Activated CD4-positive, alpha-beta T cell treated with anti-CD3 and anti-CD28 coated beads, Interleukin-2, amount 10 ng/mL, durations not matched to agents 7 days and 5 days (primary cell): ENCODE data around the gene PSMA6. TPM values are rescaled to one million over a fixed set of nuclear protein-coding genes. Genes with fewer than 3 reads are reported as not detected.
"Not testable (repeated sequence)": the region's sequence is repeated elsewhere in the genome, so short reads cannot be mapped to it uniquely, and the experiment has no call there.

Experiments
- CTCF ChIA-PET: fragments of 350-600 bp; sonication (Branson Sonifier 250); formaldehyde crosslinking; loops from one replicate; lab custom pipeline; 2021; ENCODE audit warnings: antibody characterized with exemption; lab: Charles Lee
- POLR2A ChIA-PET: fragments of 350-600 bp; sonication (Branson Sonifier 250); formaldehyde crosslinking; loops from one replicate; lab custom pipeline; 2021; ENCODE audit warnings: antibody characterized with exemption; lab: Charles Lee
- DNase-seq: peaks from one replicate; pipeline ENCODE4 v3.0.0-alpha.2; 2020
- H3K27ac Mint-ChIP-seq: one replicate; pipeline ENCODE4 v1.8.0; 2021; ENCODE audit warnings: mild to moderate bottlenecking, moderate library complexity, mixed read lengths
- H3K27me3 Mint-ChIP-seq: one replicate; pipeline ENCODE4 v1.8.0; 2021; ENCODE audit warnings: mixed read lengths
- H3K36me3 Mint-ChIP-seq: one replicate; pipeline ENCODE4 v1.8.0; 2021; ENCODE audit warnings: low read depth, mixed read lengths
- H3K4me1 Mint-ChIP-seq: one replicate; pipeline ENCODE4 v1.8.0; 2021; ENCODE audit warnings: mixed read lengths
- H3K4me3 Mint-ChIP-seq: one replicate; pipeline ENCODE4 v1.8.0; 2021; ENCODE audit warnings: mild to moderate bottlenecking, moderate library complexity, mixed read lengths
- H3K9me3 Mint-ChIP-seq: one replicate; pipeline ENCODE4 v1.8.0; 2021; ENCODE audit warnings: mixed read lengths
- total RNA-seq, 2 experiments: library from RNA; stranded (reverse); gene quantifications; one replicate each; pipeline ENCODE4 v1.2.3, GENCODE V29; 2021

PSMA6 gene
- total RNA-seq, 2 experiments from 2014 or later = 231 to 248 TPM

GRCh38 chr14:35332517-35333263 is 40.5 kb downstream of the PSMA6 start:
- Mint-ChIP-seq H3K4me1 (peaks cover 34% of the 10 kb centered on the region), H3K36me3 (no peaks in the 10 kb centered on the region), H3K4me3 (peak overlapping the region; percentile 36), H3K27me3 (no peaks in the 10 kb centered on the region), H3K9me3 (no peaks in the 10 kb centered on the region), H3K27ac (peak overlapping the region; percentile 86)
- ChIA-PET POLR2A (interaction anchor here (0.5 to 1.1 kb wide), 3 partner anchors 70 to 287 kb away, joined by 3 to 6 read pairs (median 4); partner anchors contain the start of gene FAM177A1), CTCF (interaction anchor here (0.7 to 2.0 kb wide), 11 partner anchors 10 to 115 kb away, joined by 3 to 9 read pairs (median 3); no protein-coding TSS in a partner anchor)
- DNase-seq = peak; percentile 54

GRCh38 chr14:35333264-35333730 is 41.1 kb downstream of the PSMA6 start:
- no peaks in the 10 kb centered on the region for H3K9me3 Mint-ChIP-seq
- H3K27me3 Mint-ChIP-seq = no peaks in the 10 kb centered on the region
- ChIA-PET POLR2A (interaction anchor here (0.8 to 1.1 kb wide), 2 partner anchors 69 to 72 kb away, joined by 3 to 6 read pairs; no protein-coding TSS in a partner anchor), CTCF (interaction anchor here (0.7 to 2.0 kb wide), 12 partner anchors 9 to 115 kb away, joined by 3 to 9 read pairs (median 4); no protein-coding TSS in a partner anchor)
- H3K4me3 Mint-ChIP-seq = peak overlapping the region; percentile 36
- no peaks in the 10 kb centered on the region for H3K36me3 Mint-ChIP-seq
- peaks cover 34% of the 10 kb centered on the region for H3K4me1 Mint-ChIP-seq
- peak overlapping the region; percentile 86 for H3K27ac Mint-ChIP-seq
- no peak for DNase-seq

GRCh38 chr14:35333797-35334743 is 41.9 kb downstream of the PSMA6 start:
- ChIA-PET CTCF (interaction anchor here (1.0 to 1.5 kb wide), 7 partner anchors 11 to 116 kb away, joined by 3 to 4 read pairs (median 3); no protein-coding TSS in a partner anchor), POLR2A (interaction anchor here (0.8 kb wide), 1 partner anchor 68 kb away, joined by 6 read pairs; no protein-coding TSS in a partner anchor)
- Mint-ChIP-seq H3K36me3 (no peaks in the 10 kb centered on the region), H3K9me3 (no peaks in the 10 kb centered on the region), H3K27ac (peak overlapping the region; percentile 86), H3K4me3 (no peak overlapping the region), H3K4me1 (peaks cover 34% of the 10 kb centered on the region), H3K27me3 (no peaks in the 10 kb centered on the region)
- peak; percentile 13 for DNase-seq

- Mint-ChIP-seq H3K4me1 (peaks cover 45% of the 10 kb centered on the region), H3K36me3 (no peaks in the 10 kb centered on the region), H3K9me3 (no peaks in the 10 kb centered on the region), H3K27me3 (no peaks in the 10 kb centered on the region), H3K27ac (peak overlapping the region; percentile 54), H3K4me3 (no peak overlapping the region)
- CTCF ChIA-PET = interaction anchor here (1.1 kb wide), 1 partner anchor 23 kb away, joined by 3 read pairs; no protein-coding TSS in a partner anchor
- POLR2A ChIA-PET = no interaction called here
- no peak for DNase-seq
These were observed 43.4 kb downstream of the PSMA6 start for GRCh38 chr14:35335388-35336092.

GRCh38 chr14:35336171-35336493 is 44.0 kb downstream of the PSMA6 start:
- H3K4me3 Mint-ChIP-seq, H3K27ac Mint-ChIP-seq, H3K36me3 Mint-ChIP-seq, POLR2A ChIA-PET, DNase-seq, H3K9me3 Mint-ChIP-seq, H3K27me3 Mint-ChIP-seq: not testable (repeated sequence)
- CTCF ChIA-PET = interaction anchor here (1.1 kb wide), 1 partner anchor 23 kb away, joined by 3 read pairs; no protein-coding TSS in a partner anchor
- peaks cover 45% of the 10 kb centered on the region for H3K4me1 Mint-ChIP-seq

- POLR2A ChIA-PET = no interaction called here
- CTCF ChIA-PET = interaction anchor here (1.1 kb wide), 1 partner anchor 24 kb away, joined by 3 read pairs; no protein-coding TSS in a partner anchor
- H3K4me1 Mint-ChIP-seq = peaks cover 46% of the 10 kb centered on the region
These were observed 44.5 kb downstream of the PSMA6 start for GRCh38 chr14:35336494-35337268.

GRCh38 chr14:35337269-35338255 is 45.4 kb downstream of the PSMA6 start:
- Mint-ChIP-seq H3K4me3 (no peak overlapping the region), H3K4me1 (peaks cover 37% of the 10 kb centered on the region), H3K27ac (no peak overlapping the region), H3K27me3 (no peaks in the 10 kb centered on the region), H3K9me3 (no peaks in the 10 kb centered on the region), H3K36me3 (no peaks in the 10 kb centered on the region)
- no peak for DNase-seq
- ChIA-PET POLR2A (no interaction called here), CTCF (interaction anchor here (0.5 to 1.7 kb wide), 4 partner anchors 8 to 36 kb away, joined by 3 to 10 read pairs (median 6); no protein-coding TSS in a partner anchor)

More at GRCh38 chr14:35336494-35337268, 44.5 kb downstream of the PSMA6 start:
- Mint-ChIP-seq H3K36me3 (no peaks in the 10 kb centered on the region), H3K4me3 (no peak overlapping the region), H3K27me3 (no peaks in the 10 kb centered on the region), H3K9me3 (no peaks in the 10 kb centered on the region), H3K27ac (no peak overlapping the region)
- DNase-seq = no peak

- ChIA-PET POLR2A (interaction anchor here (0.5 to 0.8 kb wide), 2 partner anchors 59 to 60 kb away, joined by 3 to 4 read pairs; no protein-coding TSS in a partner anchor), CTCF (interaction anchor here (0.5 to 1.7 kb wide), 9 partner anchors 10 to 389 kb away, joined by 3 to 10 read pairs (median 4); no protein-coding TSS in a partner anchor)
- no peaks in the 10 kb centered on the region for H3K36me3 Mint-ChIP-seq
These were observed 46.7 kb downstream of the PSMA6 start for GRCh38 chr14:35338731-35339405.

GRCh38 chr14:35339761-35340406 is 47.7 kb downstream of the PSMA6 start:
- Mint-ChIP-seq H3K4me3 (no peak overlapping the region), H3K27me3 (no peaks in the 10 kb centered on the region), H3K9me3 (no peaks in the 10 kb centered on the region), H3K4me1 (peaks cover 22% of the 10 kb centered on the region), H3K36me3 (no peaks in the 10 kb centered on the region), H3K27ac (peak overlapping the region; percentile 79)
- POLR2A ChIA-PET = interaction anchor here (0.5 to 0.8 kb wide), 2 partner anchors 58 to 59 kb away, joined by 3 to 4 read pairs; no protein-coding TSS in a partner anchor
- CTCF ChIA-PET = interaction anchor here (0.9 to 1.7 kb wide), 6 partner anchors 11 to 26 kb away, joined by 3 to 10 read pairs (median 4); no protein-coding TSS in a partner anchor
- DNase-seq = peak; percentile 18

More at GRCh38 chr14:35338731-35339405, 46.7 kb downstream of the PSMA6 start:
- Mint-ChIP-seq H3K27me3 (no peaks in the 10 kb centered on the region), H3K27ac (no peak overlapping the region), H3K4me3 (no peak overlapping the region), H3K9me3 (no peaks in the 10 kb centered on the region), H3K4me1 (peaks cover 24% of the 10 kb centered on the region)
- DNase-seq = no peak
